GM12873 (cell line): ENCODE results near the gene LTBP1.

Experiments used
- TF ChIP-seq, protein P1 (sequence below): IDR thresholded peaks from 2 replicates; pipeline ENCODE4 v1.5.1; 2012; ENCODE audit warnings: low read depth, mild to moderate bottlenecking, moderate library complexity, low read length, control low read depth; ENCODE audit not compliant: insufficient read depth; ENCODE audit errors: missing control alignments

Gene LTBP1

DNA sequence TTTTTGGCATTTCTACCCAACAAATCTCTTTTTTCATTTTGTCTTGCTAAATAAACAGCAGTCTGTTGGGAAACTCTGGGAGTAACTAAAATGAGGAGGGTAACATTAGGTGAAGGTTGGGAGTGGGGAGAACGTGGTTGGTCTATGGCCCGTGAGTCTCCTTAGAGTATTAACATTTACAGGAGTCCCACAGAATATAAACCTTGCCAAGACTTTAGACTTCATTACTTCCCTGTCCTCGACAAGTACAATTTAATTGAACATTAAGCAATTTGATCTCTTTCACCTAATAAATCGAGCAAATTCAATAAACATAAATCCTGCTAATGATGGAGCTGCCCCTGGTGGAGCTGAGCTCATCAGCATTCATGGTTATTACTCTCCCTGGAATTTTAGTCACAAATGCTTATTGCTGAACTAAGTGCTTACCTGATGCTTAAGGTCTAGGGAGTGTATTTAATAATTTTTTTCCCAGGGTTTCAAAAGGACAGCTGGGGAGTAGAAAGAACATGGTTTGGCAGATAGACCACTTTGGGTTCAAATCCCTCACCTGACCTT, 434.6 kb downstream of the LTBP1 start:
- TF ChIP-seq, protein P1, sequence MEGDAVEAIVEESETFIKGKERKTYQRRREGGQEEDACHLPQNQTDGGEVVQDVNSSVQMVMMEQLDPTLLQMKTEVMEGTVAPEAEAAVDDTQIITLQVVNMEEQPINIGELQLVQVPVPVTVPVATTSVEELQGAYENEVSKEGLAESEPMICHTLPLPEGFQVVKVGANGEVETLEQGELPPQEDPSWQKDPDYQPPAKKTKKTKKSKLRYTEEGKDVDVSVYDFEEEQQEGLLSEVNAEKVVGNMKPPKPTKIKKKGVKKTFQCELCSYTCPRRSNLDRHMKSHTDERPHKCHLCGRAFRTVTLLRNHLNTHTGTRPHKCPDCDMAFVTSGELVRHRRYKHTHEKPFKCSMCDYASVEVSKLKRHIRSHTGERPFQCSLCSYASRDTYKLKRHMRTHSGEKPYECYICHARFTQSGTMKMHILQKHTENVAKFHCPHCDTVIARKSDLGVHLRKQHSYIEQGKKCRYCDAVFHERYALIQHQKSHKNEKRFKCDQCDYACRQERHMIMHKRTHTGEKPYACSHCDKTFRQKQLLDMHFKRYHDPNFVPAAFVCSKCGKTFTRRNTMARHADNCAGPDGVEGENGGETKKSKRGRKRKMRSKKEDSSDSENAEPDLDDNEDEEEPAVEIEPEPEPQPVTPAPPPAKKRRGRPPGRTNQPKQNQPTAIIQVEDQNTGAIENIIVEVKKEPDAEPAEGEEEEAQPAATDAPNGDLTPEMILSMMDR: no peak

DNA sequence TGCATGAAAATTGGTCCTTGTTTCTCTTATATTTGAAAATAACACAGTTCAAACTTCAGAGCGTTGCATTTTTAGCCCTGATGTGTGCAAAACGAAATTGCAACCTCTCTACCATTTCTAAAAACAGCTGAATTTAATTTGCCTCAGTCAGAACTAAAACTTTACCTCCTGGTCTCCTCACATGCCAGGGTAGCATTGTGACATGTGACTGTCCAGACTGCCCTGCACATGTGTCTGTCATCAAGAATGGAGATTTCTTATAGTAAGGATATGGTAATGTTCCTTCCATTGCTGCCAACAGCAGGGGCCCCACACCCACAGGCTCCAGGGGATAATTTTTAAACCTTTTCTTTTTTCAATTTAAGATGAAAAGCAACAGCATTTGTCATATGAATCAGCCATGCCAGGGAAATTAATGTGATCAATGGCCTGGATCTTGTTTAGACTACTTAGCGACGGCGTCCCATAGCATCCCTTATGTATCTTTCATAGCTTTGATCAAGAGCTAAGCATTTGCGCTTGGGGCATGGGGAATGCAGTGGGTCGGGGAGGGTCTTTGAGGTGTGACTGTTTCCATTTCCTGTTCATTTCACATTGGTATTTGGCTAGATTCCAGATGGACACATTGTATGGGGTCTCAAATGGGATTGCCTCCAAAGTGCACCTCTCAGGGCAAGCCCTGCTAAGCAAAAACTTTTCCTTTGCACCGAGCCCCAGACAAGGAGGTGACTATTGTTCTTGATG, 437.3 kb downstream of the LTBP1 start:
- TF ChIP-seq, protein P1: no peak

DNA sequence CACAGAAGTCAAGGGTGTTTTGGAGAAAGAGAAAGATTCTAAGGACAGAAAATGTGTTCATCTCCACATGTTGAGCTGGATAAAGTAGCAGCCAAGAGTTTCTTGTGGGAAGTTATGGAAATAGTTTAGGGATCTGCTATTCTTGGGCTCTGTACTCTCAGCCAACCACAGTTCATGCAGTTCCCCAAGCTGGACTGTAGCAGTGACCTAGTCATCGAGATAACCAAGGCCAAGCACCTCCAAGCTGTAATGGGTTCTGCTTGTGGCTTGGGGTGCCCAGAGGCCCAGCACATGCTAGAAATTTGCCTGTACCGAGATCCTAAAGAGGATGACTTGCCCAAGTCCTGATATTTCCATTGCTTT, 437.8 kb downstream of the LTBP1 start:
- TF ChIP-seq, protein P1: no peak

DNA sequence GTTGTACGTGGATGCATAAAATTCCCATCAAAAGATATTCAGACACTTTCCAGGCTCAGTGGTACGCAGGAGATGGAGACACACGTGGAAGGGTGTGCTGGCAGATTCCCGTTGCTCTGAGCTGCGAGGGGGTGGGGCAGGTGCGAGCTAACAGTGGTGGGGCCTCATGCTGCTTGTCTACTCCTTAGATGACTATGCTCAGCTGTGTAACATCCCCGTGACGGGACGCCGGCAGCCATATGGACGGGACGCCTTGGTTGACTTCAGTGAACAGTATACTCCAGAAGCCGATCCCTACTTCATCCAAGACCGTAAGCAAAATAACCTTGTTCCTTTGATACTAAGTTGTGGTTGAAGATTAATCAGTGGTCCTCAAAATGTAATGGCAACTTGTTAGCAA, 442.2 kb downstream of the LTBP1 start:
- TF ChIP-seq, protein P1: no peak

DNA sequence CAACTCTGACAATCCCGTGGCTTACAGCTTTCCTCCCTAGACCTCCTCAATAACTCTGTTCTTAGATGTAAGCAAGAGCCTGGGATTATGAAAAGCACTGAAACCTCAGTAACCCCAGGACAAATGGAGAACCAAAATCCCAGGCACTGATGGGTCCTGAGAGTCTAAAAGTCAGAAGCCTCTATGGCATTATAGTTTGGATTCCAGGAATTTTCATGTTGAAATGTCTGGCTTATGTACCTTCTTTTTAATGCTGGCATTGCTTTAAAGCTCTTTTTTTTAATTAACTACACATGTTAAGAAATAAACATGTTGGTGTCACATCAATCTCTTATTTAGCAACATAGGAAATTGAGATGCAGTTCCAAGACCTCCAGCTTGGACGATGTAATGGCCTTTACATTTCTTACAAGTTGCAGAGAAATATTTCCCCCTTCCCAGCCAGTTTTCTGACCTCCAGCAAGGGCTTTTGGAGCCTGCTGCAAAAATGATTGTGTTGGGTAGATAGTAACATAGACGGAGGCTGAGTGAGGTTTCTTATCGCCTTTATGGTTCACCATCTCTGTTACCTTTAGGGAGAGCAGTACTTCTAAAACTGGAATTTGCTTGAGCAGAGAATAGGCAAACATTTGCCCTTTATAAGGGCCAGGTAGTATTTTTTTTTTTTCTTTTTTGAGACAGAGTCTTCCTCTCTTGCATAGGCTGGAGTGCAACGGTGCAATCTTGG, 444.9 kb downstream of the LTBP1 start:
- TF ChIP-seq, protein P1: no peak

DNA sequence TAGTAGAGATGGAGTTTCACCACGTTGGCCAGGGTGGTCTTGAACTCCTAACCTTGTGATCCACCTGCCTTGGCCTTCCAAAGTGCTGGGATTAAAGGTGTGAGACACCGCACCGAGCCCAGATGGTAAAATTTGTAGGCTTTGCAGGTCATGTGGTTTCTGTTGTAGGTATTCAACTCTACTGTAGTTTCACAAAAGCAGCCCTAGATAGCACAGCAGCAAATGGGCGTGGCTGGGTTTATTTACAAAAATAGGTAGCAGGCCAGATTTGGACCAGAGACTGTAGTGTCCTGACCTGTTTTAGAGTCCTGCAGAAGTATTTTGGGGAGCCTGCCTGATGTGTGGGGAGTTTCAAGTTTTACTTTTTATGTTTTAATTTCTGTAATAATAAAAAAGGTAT, 445.6 kb downstream of the LTBP1 start:
- TF ChIP-seq, protein P1: no peak

DNA sequence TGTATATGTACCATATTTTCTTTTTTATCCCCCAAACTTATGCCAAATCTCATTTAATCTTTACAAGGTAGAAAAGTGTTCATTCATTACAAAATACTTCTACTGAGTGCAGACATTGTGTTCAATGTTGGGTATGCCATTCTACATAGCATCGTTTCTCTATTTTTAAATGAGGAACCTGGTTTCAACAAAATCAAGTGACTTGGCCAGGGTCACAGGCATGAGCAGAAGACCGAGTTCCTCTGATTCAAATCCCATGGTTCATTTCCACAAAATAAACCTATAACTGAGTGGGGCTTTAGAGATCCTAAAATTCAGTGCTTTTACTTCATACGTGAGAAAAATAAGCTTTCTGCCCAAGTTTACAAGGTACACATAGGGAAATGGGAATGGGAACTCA, 448.3 kb downstream of the LTBP1 start:
- TF ChIP-seq, protein P1: no peak
